SK-N-SH treated with all-trans-retinoic acid at 6 μM for 48 hours (cell line): ENCODE data around the gene FAM78B.

Source experiments
- ATAC-seq: fragments of 200-7000 bp; cut with Tn5 transposase; 3 replicates; pipeline ENCODE4 v1.9.1; 2020; ENCODE audit warnings: mild to moderate bottlenecking, moderate library complexity
- ARNTL ChIP-seq: fragments of 450-650 bp; formaldehyde crosslinking; IDR thresholded peaks from 2 replicates; pipeline ENCODE4 v1.5.0; 2020; ENCODE audit warnings: low read depth, mild to moderate bottlenecking, moderate library complexity, borderline replicate concordance
- BACH2 ChIP-seq: fragments of 250-450 bp; sonication (Bioruptor Pico); IDR thresholded peaks from 2 replicates; pipeline ENCODE4 v1.9.0; 2021; ENCODE audit warnings: mild to moderate bottlenecking, borderline replicate concordance
- CSDC2 ChIP-seq: fragments of 250-450 bp; sonication (Bioruptor Pico); IDR thresholded peaks from 2 replicates; pipeline ENCODE4 v1.5.0; 2020; ENCODE audit warnings: mild to moderate bottlenecking, moderate library complexity
- ESRRG ChIP-seq: fragments of 250-450 bp; sonication (Bioruptor Pico); IDR thresholded peaks from 2 replicates; pipeline ENCODE4 v1.6.1; 2021; ENCODE audit warnings: mild to moderate bottlenecking
- GLIS3 ChIP-seq: fragments of 250-450 bp; sonication (Bioruptor Pico); IDR thresholded peaks from 2 replicates; pipeline ENCODE4 v1.5.0; 2020; ENCODE audit warnings: mild to moderate bottlenecking, moderate library complexity
- ISL1 ChIP-seq: fragments of 250-450 bp; sonication (Bioruptor Pico); IDR thresholded peaks from 2 replicates; pipeline ENCODE4 v2.1.2; 2022; ENCODE audit warnings: mild to moderate bottlenecking, moderate library complexity
- OSR1 ChIP-seq: fragments of 250-450 bp; sonication (Bioruptor Pico); IDR thresholded peaks from 2 replicates; pipeline ENCODE4 v1.8.0; 2022; ENCODE audit warnings: moderate library complexity, mild to moderate bottlenecking, inconsistent platforms
- PPARA ChIP-seq: fragments of 250-450 bp; sonication (Bioruptor Pico); IDR thresholded peaks from 2 replicates; pipeline ENCODE4 v1.5.0; 2020; ENCODE audit warnings: mild to moderate bottlenecking, borderline replicate concordance
- RARB ChIP-seq: fragments of 250-450 bp; sonication (Bioruptor Pico); IDR thresholded peaks from 2 replicates; pipeline ENCODE4 v1.8.0; 2021; ENCODE audit warnings: mild to moderate bottlenecking, moderate library complexity
- SNAI2 ChIP-seq: fragments of 250-450 bp; sonication (Bioruptor Pico); IDR thresholded peaks from 2 replicates; pipeline ENCODE4 v1.5.0; 2020; ENCODE audit warnings: mild to moderate bottlenecking, moderate library complexity
- TCF4 ChIP-seq: fragments of 250-450 bp; sonication (Bioruptor Pico); IDR thresholded peaks from 2 replicates; pipeline ENCODE4 v1.8.0; 2021; ENCODE audit warnings: mild to moderate bottlenecking, moderate library complexity, borderline replicate concordance
- TOX ChIP-seq: fragments of 250-450 bp; sonication (Bioruptor Pico); IDR thresholded peaks from 2 replicates; pipeline ENCODE4 v1.8.0; 2021; ENCODE audit warnings: mild to moderate bottlenecking, moderate library complexity, borderline replicate concordance
- ZC3H10 ChIP-seq: fragments of 250-450 bp; sonication (Bioruptor Pico); IDR thresholded peaks from 2 replicates; pipeline ENCODE4 v1.5.1; 2021; ENCODE audit warnings: mild to moderate bottlenecking, moderate library complexity
- ZFP3 ChIP-seq: fragments of 250-450 bp; sonication (Bioruptor Pico); IDR thresholded peaks from 2 replicates; pipeline ENCODE4 v1.5.0; 2020; ENCODE audit warnings: mild to moderate bottlenecking, moderate library complexity
- ZFP30 ChIP-seq: fragments of 450-650 bp; formaldehyde crosslinking; IDR thresholded peaks from 2 replicates; pipeline ENCODE4 v1.5.0; 2022; ENCODE audit warnings: mild to moderate bottlenecking, moderate library complexity
- ZNF565 ChIP-seq: fragments of 450-650 bp; formaldehyde crosslinking; conservative IDR thresholded peaks from 2 replicates; pipeline ENCODE4 v1.5.0; 2020; ENCODE audit warnings: low read depth, mild to moderate bottlenecking, moderate library complexity
- ZNF70 ChIP-seq: fragments of 450-650 bp; formaldehyde crosslinking; IDR thresholded peaks from 2 replicates; pipeline ENCODE4 v1.5.0; 2020; ENCODE audit warnings: mild to moderate bottlenecking, moderate library complexity
- ZNF8 ChIP-seq: fragments of 450-650 bp; formaldehyde crosslinking; IDR thresholded peaks from 2 replicates; pipeline ENCODE4 v1.5.0; 2020; ENCODE audit warnings: mild to moderate bottlenecking, moderate library complexity
- TF ChIP-seq, protein P1 (sequence below): fragments of 250-450 bp; sonication (Bioruptor Pico); IDR thresholded peaks from 2 replicates; pipeline ENCODE4 v1.8.0; 2021; ENCODE audit warnings: low read depth, mild to moderate bottlenecking, moderate library complexity, borderline replicate concordance
- TF ChIP-seq, protein P2 (sequence below): fragments of 250-450 bp; sonication (Bioruptor Pico); IDR thresholded peaks from 2 replicates; pipeline ENCODE4 v1.5.1; 2020; ENCODE audit warnings: low read depth, mild to moderate bottlenecking, moderate library complexity
- TF ChIP-seq, protein P3 (sequence below): fragments of 250-450 bp; sonication (Bioruptor Pico); IDR thresholded peaks from 2 replicates; pipeline ENCODE4 v1.5.1; 2021; ENCODE audit warnings: mild to moderate bottlenecking, moderate library complexity
- TF ChIP-seq, protein P4 (sequence below): fragments of 250-450 bp; sonication (Bioruptor Pico); IDR thresholded peaks from 2 replicates; pipeline ENCODE4 v1.8.0; 2020; ENCODE audit warnings: mild to moderate bottlenecking, moderate library complexity, borderline replicate concordance
- TF ChIP-seq, protein P5 (sequence below): fragments of 250-450 bp; sonication (Bioruptor Pico); IDR thresholded peaks from 2 replicates; pipeline ENCODE4 v1.5.0; 2020; ENCODE audit warnings: mild to moderate bottlenecking, moderate library complexity

FAM78B gene

DNA sequence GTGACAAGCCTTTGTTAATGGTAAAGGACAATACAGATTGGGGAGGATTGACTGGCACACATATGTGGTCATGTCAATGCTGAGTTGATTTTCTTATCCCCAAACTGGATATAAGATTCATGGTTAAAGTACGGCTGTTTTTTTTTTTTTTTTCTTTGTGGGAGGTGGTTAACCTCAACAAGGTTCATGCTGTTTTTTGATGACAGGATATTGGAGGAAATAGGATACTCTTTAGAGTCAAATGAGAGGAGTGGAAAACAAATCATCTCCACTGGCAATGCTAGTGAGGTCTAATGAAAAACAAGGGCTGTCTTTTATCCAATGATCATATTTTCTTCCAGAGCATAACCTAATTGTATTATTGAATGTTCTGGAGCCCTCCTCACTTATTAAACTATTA, 140.2 kb downstream of the FAM78B start:
- TF ChIP-seq, protein P1, sequence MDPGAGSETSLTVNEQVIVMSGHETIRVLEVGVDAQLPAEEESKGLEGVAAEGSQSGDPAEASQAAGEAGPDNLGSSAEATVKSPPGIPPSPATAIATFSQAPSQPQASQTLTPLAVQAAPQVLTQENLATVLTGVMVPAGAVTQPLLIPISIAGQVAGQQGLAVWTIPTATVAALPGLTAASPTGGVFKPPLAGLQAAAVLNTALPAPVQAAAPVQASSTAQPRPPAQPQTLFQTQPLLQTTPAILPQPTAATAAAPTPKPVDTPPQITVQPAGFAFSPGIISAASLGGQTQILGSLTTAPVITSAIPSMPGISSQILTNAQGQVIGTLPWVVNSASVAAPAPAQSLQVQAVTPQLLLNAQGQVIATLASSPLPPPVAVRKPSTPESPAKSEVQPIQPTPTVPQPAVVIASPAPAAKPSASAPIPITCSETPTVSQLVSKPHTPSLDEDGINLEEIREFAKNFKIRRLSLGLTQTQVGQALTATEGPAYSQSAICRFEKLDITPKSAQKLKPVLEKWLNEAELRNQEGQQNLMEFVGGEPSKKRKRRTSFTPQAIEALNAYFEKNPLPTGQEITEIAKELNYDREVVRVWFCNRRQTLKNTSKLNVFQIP = no peak
- TF ChIP-seq ESRRG (CRISPR knock-in tag) = no peak
- no peak for TF ChIP-seq SNAI2
- no peak for TF ChIP-seq GLIS3
- TF ChIP-seq, protein P2, sequence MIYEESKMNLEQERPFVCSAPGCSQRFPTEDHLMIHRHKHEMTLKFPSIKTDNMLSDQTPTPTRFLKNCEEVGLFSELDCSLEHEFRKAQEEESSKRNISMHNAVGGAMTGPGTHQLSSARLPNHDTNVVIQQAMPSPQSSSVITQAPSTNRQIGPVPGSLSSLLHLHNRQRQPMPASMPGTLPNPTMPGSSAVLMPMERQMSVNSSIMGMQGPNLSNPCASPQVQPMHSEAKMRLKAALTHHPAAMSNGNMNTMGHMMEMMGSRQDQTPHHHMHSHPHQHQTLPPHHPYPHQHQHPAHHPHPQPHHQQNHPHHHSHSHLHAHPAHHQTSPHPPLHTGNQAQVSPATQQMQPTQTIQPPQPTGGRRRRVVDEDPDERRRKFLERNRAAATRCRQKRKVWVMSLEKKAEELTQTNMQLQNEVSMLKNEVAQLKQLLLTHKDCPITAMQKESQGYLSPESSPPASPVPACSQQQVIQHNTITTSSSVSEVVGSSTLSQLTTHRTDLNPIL (CRISPR knock-in tag) = no peak
- TF ChIP-seq, protein P3, sequence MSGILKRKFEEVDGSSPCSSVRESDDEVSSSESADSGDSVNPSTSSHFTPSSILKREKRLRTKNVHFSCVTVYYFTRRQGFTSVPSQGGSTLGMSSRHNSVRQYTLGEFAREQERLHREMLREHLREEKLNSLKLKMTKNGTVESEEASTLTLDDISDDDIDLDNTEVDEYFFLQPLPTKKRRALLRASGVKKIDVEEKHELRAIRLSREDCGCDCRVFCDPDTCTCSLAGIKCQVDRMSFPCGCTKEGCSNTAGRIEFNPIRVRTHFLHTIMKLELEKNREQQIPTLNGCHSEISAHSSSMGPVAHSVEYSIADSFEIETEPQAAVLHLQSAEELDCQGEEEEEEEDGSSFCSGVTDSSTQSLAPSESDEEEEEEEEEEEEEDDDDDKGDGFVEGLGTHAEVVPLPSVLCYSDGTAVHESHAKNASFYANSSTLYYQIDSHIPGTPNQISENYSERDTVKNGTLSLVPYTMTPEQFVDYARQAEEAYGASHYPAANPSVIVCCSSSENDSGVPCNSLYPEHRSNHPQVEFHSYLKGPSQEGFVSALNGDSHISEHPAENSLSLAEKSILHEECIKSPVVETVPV (CRISPR knock-in tag) = no peak
- TF ChIP-seq ZNF70 (CRISPR knock-in tag) = no peak
- TF ChIP-seq, protein P4, sequence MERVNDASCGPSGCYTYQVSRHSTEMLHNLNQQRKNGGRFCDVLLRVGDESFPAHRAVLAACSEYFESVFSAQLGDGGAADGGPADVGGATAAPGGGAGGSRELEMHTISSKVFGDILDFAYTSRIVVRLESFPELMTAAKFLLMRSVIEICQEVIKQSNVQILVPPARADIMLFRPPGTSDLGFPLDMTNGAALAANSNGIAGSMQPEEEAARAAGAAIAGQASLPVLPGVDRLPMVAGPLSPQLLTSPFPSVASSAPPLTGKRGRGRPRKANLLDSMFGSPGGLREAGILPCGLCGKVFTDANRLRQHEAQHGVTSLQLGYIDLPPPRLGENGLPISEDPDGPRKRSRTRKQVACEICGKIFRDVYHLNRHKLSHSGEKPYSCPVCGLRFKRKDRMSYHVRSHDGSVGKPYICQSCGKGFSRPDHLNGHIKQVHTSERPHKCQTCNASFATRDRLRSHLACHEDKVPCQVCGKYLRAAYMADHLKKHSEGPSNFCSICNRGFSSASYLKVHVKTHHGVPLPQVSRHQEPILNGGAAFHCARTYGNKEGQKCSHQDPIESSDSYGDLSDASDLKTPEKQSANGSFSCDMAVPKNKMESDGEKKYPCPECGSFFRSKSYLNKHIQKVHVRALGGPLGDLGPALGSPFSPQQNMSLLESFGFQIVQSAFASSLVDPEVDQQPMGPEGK (CRISPR knock-in tag) = no peak
- no peak for TF ChIP-seq ISL1 (CRISPR knock-in tag)
- TF ChIP-seq OSR1 (CRISPR knock-in tag) = no peak
- no peak for TF ChIP-seq CSDC2 (CRISPR knock-in tag)
- no peak for TF ChIP-seq ZNF8
- TF ChIP-seq RARB (CRISPR knock-in tag) = no peak
- no peak for TF ChIP-seq TOX (CRISPR knock-in tag)
- no peak for TF ChIP-seq BACH2
- no peak for TF ChIP-seq PPARA (CRISPR knock-in tag)
- TF ChIP-seq TCF4 (CRISPR knock-in tag) = no peak
- no peak for TF ChIP-seq ZC3H10 (CRISPR knock-in tag)
- no peak for TF ChIP-seq ZFP3 (CRISPR knock-in tag)
- no peak for TF ChIP-seq ZFP30 (CRISPR knock-in tag)
- no peak for ATAC-seq

DNA sequence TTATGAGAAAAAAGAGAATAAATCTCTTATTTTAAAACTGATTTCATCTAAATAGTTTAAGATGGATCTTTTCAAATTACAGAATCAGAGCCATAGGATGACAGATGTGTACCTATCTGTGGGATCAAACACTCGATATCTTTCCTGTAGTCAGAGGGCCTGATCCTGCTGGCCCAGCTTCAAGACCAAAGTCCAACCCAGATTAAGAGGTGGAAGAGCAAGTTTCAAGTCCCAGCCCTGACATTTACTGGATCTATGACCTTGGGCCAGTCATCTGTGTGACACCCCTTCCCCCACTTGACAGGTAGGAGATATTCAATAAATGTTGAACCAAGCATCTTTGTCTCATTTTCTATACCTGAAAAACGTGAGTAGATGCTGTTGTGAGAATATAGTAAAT, 140.7 kb downstream of the FAM78B start:
- ATAC-seq = no peak

More for the DNA sequence above, 140.7 kb downstream of the FAM78B start:
- TF ChIP-seq ARNTL (CRISPR knock-in tag) (no peak), ZNF70 (CRISPR knock-in tag) (no peak), ZNF565 (CRISPR knock-in tag) (no peak), RARB (CRISPR knock-in tag) (no peak), ZC3H10 (CRISPR knock-in tag) (no peak), CSDC2 (CRISPR knock-in tag) (no peak), SNAI2 (no peak), TOX (CRISPR knock-in tag) (no peak), TCF4 (CRISPR knock-in tag) (no peak), ZFP3 (CRISPR knock-in tag) (no peak), PPARA (CRISPR knock-in tag) (no peak)
- TF ChIP-seq, protein P1 = no peak
- TF ChIP-seq, protein P5, sequence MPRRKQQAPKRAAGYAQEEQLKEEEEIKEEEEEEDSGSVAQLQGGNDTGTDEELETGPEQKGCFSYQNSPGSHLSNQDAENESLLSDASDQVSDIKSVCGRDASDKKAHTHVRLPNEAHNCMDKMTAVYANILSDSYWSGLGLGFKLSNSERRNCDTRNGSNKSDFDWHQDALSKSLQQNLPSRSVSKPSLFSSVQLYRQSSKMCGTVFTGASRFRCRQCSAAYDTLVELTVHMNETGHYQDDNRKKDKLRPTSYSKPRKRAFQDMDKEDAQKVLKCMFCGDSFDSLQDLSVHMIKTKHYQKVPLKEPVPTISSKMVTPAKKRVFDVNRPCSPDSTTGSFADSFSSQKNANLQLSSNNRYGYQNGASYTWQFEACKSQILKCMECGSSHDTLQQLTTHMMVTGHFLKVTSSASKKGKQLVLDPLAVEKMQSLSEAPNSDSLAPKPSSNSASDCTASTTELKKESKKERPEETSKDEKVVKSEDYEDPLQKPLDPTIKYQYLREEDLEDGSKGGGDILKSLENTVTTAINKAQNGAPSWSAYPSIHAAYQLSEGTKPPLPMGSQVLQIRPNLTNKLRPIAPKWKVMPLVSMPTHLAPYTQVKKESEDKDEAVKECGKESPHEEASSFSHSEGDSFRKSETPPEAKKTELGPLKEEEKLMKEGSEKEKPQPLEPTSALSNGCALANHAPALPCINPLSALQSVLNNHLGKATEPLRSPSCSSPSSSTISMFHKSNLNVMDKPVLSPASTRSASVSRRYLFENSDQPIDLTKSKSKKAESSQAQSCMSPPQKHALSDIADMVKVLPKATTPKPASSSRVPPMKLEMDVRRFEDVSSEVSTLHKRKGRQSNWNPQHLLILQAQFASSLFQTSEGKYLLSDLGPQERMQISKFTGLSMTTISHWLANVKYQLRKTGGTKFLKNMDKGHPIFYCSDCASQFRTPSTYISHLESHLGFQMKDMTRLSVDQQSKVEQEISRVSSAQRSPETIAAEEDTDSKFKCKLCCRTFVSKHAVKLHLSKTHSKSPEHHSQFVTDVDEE = no peak
- TF ChIP-seq, protein P2 (CRISPR knock-in tag) = no peak
